SK-N-SH treated with all-trans-retinoic acid at 6 μM for 48 hours (cell line): ENCODE results near the gene OSGEP.

Experiments used
- ATAC-seq: fragments of 200-7000 bp; cut with Tn5 transposase; 3 replicates; pipeline ENCODE4 v1.9.1; 2020; ENCODE audit warnings: mild to moderate bottlenecking, moderate library complexity
- ARNTL ChIP-seq: fragments of 450-650 bp; formaldehyde crosslinking; IDR thresholded peaks from 2 replicates; pipeline ENCODE4 v1.5.0; 2020; ENCODE audit warnings: low read depth, mild to moderate bottlenecking, moderate library complexity, borderline replicate concordance
- BACH2 ChIP-seq: fragments of 250-450 bp; sonication (Bioruptor Pico); IDR thresholded peaks from 2 replicates; pipeline ENCODE4 v1.9.0; 2021; ENCODE audit warnings: mild to moderate bottlenecking, borderline replicate concordance
- CSRNP3 ChIP-seq: fragments of 250-450 bp; sonication (Bioruptor Pico); IDR thresholded peaks from 2 replicates; pipeline ENCODE4 v1.5.1; 2021; ENCODE audit warnings: mild to moderate bottlenecking, moderate library complexity
- ESRRG ChIP-seq: fragments of 250-450 bp; sonication (Bioruptor Pico); IDR thresholded peaks from 2 replicates; pipeline ENCODE4 v1.6.1; 2021; ENCODE audit warnings: mild to moderate bottlenecking
- GLIS3 ChIP-seq: fragments of 250-450 bp; sonication (Bioruptor Pico); IDR thresholded peaks from 2 replicates; pipeline ENCODE4 v1.5.0; 2020; ENCODE audit warnings: mild to moderate bottlenecking, moderate library complexity
- ISL1 ChIP-seq: fragments of 250-450 bp; sonication (Bioruptor Pico); IDR thresholded peaks from 2 replicates; pipeline ENCODE4 v2.1.2; 2022; ENCODE audit warnings: mild to moderate bottlenecking, moderate library complexity
- OSR1 ChIP-seq: fragments of 250-450 bp; sonication (Bioruptor Pico); IDR thresholded peaks from 2 replicates; pipeline ENCODE4 v1.8.0; 2022; ENCODE audit warnings: moderate library complexity, mild to moderate bottlenecking, inconsistent platforms
- POU6F1 ChIP-seq: fragments of 250-450 bp; sonication (Bioruptor Pico); IDR thresholded peaks from 2 replicates; pipeline ENCODE4 v1.8.0; 2021; ENCODE audit warnings: low read depth, mild to moderate bottlenecking, moderate library complexity, borderline replicate concordance
- PPARA ChIP-seq: fragments of 250-450 bp; sonication (Bioruptor Pico); IDR thresholded peaks from 2 replicates; pipeline ENCODE4 v1.5.0; 2020; ENCODE audit warnings: mild to moderate bottlenecking, borderline replicate concordance
- RARB ChIP-seq: fragments of 250-450 bp; sonication (Bioruptor Pico); IDR thresholded peaks from 2 replicates; pipeline ENCODE4 v1.8.0; 2021; ENCODE audit warnings: mild to moderate bottlenecking, moderate library complexity
- SNAI2 ChIP-seq: fragments of 250-450 bp; sonication (Bioruptor Pico); IDR thresholded peaks from 2 replicates; pipeline ENCODE4 v1.5.0; 2020; ENCODE audit warnings: mild to moderate bottlenecking, moderate library complexity
- TCF4 ChIP-seq: fragments of 250-450 bp; sonication (Bioruptor Pico); IDR thresholded peaks from 2 replicates; pipeline ENCODE4 v1.8.0; 2021; ENCODE audit warnings: mild to moderate bottlenecking, moderate library complexity, borderline replicate concordance
- TOX ChIP-seq: fragments of 250-450 bp; sonication (Bioruptor Pico); IDR thresholded peaks from 2 replicates; pipeline ENCODE4 v1.8.0; 2021; ENCODE audit warnings: mild to moderate bottlenecking, moderate library complexity, borderline replicate concordance
- ZFP3 ChIP-seq: fragments of 250-450 bp; sonication (Bioruptor Pico); IDR thresholded peaks from 2 replicates; pipeline ENCODE4 v1.5.0; 2020; ENCODE audit warnings: mild to moderate bottlenecking, moderate library complexity
- ZFP30 ChIP-seq: fragments of 450-650 bp; formaldehyde crosslinking; IDR thresholded peaks from 2 replicates; pipeline ENCODE4 v1.5.0; 2022; ENCODE audit warnings: mild to moderate bottlenecking, moderate library complexity
- ZNF565 ChIP-seq: fragments of 450-650 bp; formaldehyde crosslinking; conservative IDR thresholded peaks from 2 replicates; pipeline ENCODE4 v1.5.0; 2020; ENCODE audit warnings: low read depth, mild to moderate bottlenecking, moderate library complexity
- ZNF70 ChIP-seq: fragments of 450-650 bp; formaldehyde crosslinking; IDR thresholded peaks from 2 replicates; pipeline ENCODE4 v1.5.0; 2020; ENCODE audit warnings: mild to moderate bottlenecking, moderate library complexity
- ZNF8 ChIP-seq: fragments of 450-650 bp; formaldehyde crosslinking; IDR thresholded peaks from 2 replicates; pipeline ENCODE4 v1.5.0; 2020; ENCODE audit warnings: mild to moderate bottlenecking, moderate library complexity
- TF ChIP-seq, protein P1 (sequence below): fragments of 250-450 bp; sonication (Bioruptor Pico); IDR thresholded peaks from 2 replicates; pipeline ENCODE4 v1.5.1; 2020; ENCODE audit warnings: low read depth, mild to moderate bottlenecking, moderate library complexity
- TF ChIP-seq, protein P2 (sequence below): fragments of 250-450 bp; sonication (Bioruptor Pico); IDR thresholded peaks from 2 replicates; pipeline ENCODE4 v1.5.0; 2020; ENCODE audit warnings: mild to moderate bottlenecking, moderate library complexity
- TF ChIP-seq, protein P3 (sequence below): fragments of 250-450 bp; sonication (Bioruptor Pico); IDR thresholded peaks from 2 replicates; pipeline ENCODE4 v1.8.0; 2020; ENCODE audit warnings: mild to moderate bottlenecking, moderate library complexity, borderline replicate concordance

Gene OSGEP

DNA sequence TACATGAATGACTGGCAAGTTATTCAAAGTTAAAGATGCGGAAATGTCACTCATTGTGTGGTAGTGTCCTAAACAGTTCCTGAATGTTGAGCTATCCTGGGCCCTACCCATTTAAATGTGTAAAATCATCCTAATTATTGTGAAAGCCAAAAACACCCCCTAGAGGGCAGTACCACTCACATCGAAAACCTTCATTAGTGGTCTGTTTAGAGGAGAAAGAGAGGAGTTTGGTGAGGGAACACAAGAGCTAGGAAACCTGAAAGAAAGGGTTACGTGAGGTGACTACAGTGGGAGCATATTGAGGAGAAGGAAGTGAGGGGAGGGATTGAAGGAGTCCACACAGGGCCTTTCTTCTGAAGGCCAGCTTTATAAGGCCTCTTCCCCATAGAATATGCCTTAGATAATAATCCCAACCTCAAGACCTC, 38.8 kb downstream of the OSGEP start:
- peak; percentile 33 for ATAC-seq

DNA sequence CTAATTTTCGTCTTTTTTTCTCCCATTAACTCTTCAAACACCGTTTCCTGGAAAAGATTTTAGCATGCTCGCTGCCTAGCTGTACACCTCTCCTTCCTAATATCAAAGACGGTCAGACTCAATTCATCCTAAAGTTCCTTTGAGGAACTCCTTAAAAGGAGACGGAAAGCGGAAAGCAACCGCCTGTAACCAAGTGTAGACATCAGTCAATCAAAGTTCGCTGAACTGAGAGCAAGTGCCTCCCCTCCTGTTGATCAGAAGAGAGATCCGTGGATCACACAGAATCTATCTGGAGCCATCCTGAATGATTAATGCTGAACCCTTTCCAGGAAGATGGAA, 40.9 kb downstream of the OSGEP start:
- TF ChIP-seq POU6F1 = no peak
- TF ChIP-seq ZNF70 (CRISPR knock-in tag) = no peak
- TF ChIP-seq, protein P1, sequence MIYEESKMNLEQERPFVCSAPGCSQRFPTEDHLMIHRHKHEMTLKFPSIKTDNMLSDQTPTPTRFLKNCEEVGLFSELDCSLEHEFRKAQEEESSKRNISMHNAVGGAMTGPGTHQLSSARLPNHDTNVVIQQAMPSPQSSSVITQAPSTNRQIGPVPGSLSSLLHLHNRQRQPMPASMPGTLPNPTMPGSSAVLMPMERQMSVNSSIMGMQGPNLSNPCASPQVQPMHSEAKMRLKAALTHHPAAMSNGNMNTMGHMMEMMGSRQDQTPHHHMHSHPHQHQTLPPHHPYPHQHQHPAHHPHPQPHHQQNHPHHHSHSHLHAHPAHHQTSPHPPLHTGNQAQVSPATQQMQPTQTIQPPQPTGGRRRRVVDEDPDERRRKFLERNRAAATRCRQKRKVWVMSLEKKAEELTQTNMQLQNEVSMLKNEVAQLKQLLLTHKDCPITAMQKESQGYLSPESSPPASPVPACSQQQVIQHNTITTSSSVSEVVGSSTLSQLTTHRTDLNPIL (CRISPR knock-in tag) = no peak
- TF ChIP-seq ZFP30 = no peak
- TF ChIP-seq, protein P2, sequence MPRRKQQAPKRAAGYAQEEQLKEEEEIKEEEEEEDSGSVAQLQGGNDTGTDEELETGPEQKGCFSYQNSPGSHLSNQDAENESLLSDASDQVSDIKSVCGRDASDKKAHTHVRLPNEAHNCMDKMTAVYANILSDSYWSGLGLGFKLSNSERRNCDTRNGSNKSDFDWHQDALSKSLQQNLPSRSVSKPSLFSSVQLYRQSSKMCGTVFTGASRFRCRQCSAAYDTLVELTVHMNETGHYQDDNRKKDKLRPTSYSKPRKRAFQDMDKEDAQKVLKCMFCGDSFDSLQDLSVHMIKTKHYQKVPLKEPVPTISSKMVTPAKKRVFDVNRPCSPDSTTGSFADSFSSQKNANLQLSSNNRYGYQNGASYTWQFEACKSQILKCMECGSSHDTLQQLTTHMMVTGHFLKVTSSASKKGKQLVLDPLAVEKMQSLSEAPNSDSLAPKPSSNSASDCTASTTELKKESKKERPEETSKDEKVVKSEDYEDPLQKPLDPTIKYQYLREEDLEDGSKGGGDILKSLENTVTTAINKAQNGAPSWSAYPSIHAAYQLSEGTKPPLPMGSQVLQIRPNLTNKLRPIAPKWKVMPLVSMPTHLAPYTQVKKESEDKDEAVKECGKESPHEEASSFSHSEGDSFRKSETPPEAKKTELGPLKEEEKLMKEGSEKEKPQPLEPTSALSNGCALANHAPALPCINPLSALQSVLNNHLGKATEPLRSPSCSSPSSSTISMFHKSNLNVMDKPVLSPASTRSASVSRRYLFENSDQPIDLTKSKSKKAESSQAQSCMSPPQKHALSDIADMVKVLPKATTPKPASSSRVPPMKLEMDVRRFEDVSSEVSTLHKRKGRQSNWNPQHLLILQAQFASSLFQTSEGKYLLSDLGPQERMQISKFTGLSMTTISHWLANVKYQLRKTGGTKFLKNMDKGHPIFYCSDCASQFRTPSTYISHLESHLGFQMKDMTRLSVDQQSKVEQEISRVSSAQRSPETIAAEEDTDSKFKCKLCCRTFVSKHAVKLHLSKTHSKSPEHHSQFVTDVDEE (CRISPR knock-in tag) = no peak
- TF ChIP-seq RARB (CRISPR knock-in tag) = no peak
- no peak for TF ChIP-seq ZNF565
- TF ChIP-seq PPARA (CRISPR knock-in tag) = no peak
- TF ChIP-seq GLIS3 (CRISPR knock-in tag) = no peak
- TF ChIP-seq OSR1 (CRISPR knock-in tag) = no peak
- TF ChIP-seq ARNTL (CRISPR knock-in tag) = no peak
- TF ChIP-seq TOX (CRISPR knock-in tag) = no peak
- peak; percentile 1; the same call in 2 of the 3 replicates for ATAC-seq

More for the DNA sequence above, 38.8 kb downstream of the OSGEP start:
- TF ChIP-seq GLIS3 (CRISPR knock-in tag) (no peak), ISL1 (CRISPR knock-in tag) (no peak), SNAI2 (CRISPR knock-in tag) (no peak), RARB (CRISPR knock-in tag) (no peak), ZFP30 (no peak), ESRRG (CRISPR knock-in tag) (no peak), ZFP3 (CRISPR knock-in tag) (no peak)
- TF ChIP-seq, protein P3, sequence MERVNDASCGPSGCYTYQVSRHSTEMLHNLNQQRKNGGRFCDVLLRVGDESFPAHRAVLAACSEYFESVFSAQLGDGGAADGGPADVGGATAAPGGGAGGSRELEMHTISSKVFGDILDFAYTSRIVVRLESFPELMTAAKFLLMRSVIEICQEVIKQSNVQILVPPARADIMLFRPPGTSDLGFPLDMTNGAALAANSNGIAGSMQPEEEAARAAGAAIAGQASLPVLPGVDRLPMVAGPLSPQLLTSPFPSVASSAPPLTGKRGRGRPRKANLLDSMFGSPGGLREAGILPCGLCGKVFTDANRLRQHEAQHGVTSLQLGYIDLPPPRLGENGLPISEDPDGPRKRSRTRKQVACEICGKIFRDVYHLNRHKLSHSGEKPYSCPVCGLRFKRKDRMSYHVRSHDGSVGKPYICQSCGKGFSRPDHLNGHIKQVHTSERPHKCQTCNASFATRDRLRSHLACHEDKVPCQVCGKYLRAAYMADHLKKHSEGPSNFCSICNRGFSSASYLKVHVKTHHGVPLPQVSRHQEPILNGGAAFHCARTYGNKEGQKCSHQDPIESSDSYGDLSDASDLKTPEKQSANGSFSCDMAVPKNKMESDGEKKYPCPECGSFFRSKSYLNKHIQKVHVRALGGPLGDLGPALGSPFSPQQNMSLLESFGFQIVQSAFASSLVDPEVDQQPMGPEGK (CRISPR knock-in tag) = no peak

GRCh38 chr14:20412876-20413743, 41.5 kb downstream of the OSGEP start, which contains the start of gene TEP1:
Gene TEP1 (minus strand): TSS chr14:20413501. CDS start chr14:20408439, 5,062 bp downstream.
- ATAC-seq = peak; percentile 95
- TF ChIP-seq SNAI2 (CRISPR knock-in tag) (no peak), CSRNP3 (CRISPR knock-in tag) (0 out of 2 replicates have a peak, but pooled peaks have one; percentile 57)
- TF ChIP-seq, all 23 proteins: peak for 1

GRCh38 chr14:20412411-20412810, 42.2 kb downstream of the OSGEP start:
- ATAC-seq = peak; percentile 19
- TF ChIP-seq TCF4 (no peak), PPARA (CRISPR knock-in tag) (no peak), ZNF565 (no peak), RARB (CRISPR knock-in tag) (no peak), ZFP30 (no peak), BACH2 (CRISPR knock-in tag) (no peak), ZNF70 (CRISPR knock-in tag) (no peak), GLIS3 (CRISPR knock-in tag) (no peak), ARNTL (CRISPR knock-in tag) (no peak), ISL1 (CRISPR knock-in tag) (no peak), TOX (CRISPR knock-in tag) (no peak), ZNF8 (CRISPR knock-in tag) (no peak), ESRRG (CRISPR knock-in tag) (no peak), ZFP3 (CRISPR knock-in tag) (no peak)
- TF ChIP-seq, protein P3 (CRISPR knock-in tag) = no peak
- TF ChIP-seq, protein P1 (CRISPR knock-in tag) = no peak
